Measurements from ENCODE around the gene MGLL.
"Not testable (repeated sequence)": the region's sequence is repeated elsewhere in the genome, so short reads cannot be mapped to it uniquely, and the experiment has no call there.

MGLL gene

DNA sequence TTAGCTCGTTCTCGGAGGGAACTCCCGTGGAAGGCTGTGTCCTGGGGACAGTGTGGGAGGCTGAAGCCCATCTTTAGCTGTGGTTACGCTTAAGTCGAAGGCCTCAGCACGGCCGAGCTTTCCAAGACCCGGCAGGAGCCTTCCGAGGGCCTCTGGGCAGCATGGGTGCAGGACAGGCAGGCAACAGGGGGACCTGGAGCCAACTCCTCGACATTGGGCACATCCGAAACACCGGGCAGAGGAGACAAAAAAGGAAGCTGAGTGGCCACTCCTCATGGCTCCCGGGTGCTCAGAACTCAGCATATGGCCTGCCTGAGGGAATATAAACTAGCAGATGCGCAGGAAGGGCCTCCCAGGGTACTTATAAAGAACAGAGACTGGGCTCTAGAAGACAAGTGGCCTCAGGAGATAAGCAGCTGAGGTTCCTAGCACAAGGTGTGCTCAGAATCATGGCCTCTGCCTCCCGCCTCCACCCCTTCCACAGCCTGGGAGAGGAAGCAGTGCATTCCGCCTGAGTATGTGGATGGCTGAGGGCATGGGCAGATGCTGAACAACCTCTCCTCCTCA lies 115.4 kb downstream of the MGLL start:
- Histone ChIP-seq H3K4me3 (no peak overlapping the region), H3K27ac (peak overlapping the region in 12 of 21 experiments; percentile 2 to 76 (median 35))

DNA sequence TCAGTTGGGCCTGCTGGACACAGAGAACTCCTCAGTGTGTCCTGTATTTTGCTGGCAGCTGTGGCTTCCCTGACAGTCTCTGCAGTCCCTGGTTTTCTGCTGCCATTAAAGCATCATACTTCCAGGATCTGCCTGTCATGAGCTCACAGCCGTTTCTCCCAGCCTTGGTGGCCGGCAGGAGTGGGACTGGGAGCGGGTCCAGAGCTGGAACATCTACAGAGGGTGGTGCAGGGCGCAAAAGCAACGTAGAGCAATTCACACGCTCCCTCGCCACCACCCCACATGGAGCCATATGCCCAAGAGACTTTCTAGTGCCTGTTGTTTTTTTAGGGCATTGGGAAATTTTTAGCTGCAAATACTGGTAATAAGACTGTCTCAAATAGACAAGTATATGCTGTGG lies 116.0 kb downstream of the MGLL start:
- no peak overlapping the region for H3K4me3 ChIP-seq
- H3K27ac ChIP-seq: peak overlapping the region in 3 of 21 experiments; percentile 20 to 67 (median 20)

- H3K4me3 ChIP-seq, H3K27ac ChIP-seq: not testable (repeated sequence)
These were observed 117.5 kb downstream of the MGLL start for GRCh38 chr3:127704840-127705239.

GRCh38 chr3:127702151-127702578 lies 120.2 kb downstream of the MGLL start:
- Histone ChIP-seq H3K4me3 (no peak overlapping the region), H3K27ac (peak overlapping the region in 4 of 21 experiments; percentile 10 to 75 (median 28))

DNA sequence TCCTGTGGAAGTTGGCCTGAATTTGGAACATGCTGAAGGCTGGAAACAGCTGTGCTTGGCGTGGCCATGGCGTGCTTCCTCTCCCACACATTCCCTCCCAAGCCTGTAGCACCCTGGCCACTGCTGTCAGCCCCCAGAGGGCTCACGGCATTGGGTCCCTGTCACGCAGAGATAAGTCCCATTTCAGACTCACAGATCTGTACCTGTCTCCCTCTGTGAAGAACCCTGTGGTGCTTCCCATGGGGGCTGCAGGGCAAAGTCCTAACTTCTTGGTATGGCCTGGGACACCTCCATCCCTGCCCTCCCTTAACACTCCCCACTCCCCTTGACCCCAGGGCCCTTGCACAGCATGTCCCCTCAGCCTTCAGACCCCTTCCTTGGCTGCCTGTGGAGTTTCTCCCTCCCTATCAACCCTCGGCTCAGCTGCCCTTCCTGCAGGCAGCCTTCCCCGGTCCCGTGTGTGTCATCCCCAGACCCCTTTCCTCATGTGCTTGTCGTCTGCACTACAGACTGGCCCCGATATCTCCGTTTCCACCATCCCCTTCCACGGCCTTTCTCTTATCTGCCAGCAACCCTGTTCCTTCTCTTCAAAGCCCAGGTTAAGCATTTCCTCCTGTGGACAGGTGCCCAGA lies 120.9 kb downstream of the MGLL start:
- Histone ChIP-seq H3K27ac (peak overlapping the region in 2 of 21 experiments; percentile 21 to 75), H3K4me3 (no peak overlapping the region)

DNA sequence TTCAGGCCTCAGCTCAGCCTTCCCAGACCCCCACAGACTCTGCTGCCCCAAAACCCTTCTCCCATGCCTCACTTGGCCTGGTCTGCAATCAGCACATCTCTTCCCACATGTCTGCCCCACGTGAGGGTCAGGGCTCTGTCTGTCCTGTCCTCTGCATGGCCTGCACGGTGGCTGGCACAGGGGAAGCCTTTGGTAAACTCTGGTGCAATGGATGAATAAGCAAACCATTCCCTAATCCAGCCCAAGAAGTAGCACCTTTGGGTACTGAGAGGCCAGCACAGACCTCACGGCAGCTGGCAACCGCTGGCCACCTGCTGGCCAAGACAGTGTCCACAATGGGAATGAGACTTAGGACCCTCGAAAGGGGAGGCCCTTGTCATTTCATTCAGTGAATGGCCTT lies 121.9 kb downstream of the MGLL start:
- peak overlapping the region in 2 of 21 experiments; percentile 22 to 70 for H3K27ac ChIP-seq

GRCh38 chr3:127699416-127700300 lies 122.7 kb downstream of the MGLL start:
- no peak overlapping the region for H3K4me3 ChIP-seq
- H3K27ac ChIP-seq: peak overlapping the region in 7 of 21 experiments; percentile 7 to 83 (median 70)

More for the DNA sequence above, 121.9 kb downstream of the MGLL start:
- H3K4me3 ChIP-seq: no peak overlapping the region

DNA sequence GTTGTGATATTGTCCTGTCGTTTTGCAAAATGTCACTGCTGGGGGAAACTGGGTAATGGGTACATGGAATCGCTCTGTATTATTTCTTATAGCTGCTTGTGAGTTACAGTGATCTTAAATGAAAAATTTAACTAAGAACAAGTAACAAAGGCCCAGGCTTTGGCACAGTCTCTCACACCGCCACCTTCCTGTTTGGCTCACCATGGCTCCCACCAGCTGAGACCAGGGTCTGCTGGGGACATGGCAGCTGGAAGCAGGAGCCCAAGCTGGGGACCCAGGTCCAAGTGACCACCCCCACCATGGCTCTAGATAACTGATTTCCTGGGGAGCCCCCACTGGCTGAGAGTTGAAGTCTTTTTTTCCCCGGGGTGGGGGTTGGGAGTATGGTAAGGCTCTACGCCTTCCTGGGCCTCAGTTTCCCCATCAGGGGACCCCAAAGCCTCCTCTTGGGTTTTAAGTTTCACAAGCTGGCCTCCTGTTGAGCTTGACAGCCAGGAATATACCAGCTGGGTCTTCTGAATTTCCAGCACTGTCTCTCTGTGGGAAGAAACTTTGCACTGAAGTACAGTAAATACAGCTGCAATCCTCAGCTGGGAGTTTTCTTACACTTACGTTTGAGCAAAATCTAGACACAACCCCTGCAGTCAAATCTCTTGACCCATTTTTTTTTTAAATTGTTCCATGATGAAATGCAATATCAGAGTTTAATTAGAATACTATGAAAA lies 123.5 kb downstream of the MGLL start:
- Histone ChIP-seq H3K4me3 (no peak overlapping the region), H3K27ac (peak overlapping the region in 16 of 21 experiments; percentile 6 to 87 (median 70))

GRCh38 chr3:127698286-127698685 lies 124.0 kb downstream of the MGLL start:
- no peak overlapping the region for H3K4me3 ChIP-seq
- H3K27ac ChIP-seq: peak overlapping the region in 20 of 21 experiments; percentile 6 to 87 (median 69)

- peak overlapping the region in 19 of 21 experiments; percentile 6 to 87 (median 71) for H3K27ac ChIP-seq
- H3K4me3 ChIP-seq: no peak overlapping the region
These were observed 124.6 kb downstream of the MGLL start for GRCh38 chr3:127697551-127698240.

DNA sequence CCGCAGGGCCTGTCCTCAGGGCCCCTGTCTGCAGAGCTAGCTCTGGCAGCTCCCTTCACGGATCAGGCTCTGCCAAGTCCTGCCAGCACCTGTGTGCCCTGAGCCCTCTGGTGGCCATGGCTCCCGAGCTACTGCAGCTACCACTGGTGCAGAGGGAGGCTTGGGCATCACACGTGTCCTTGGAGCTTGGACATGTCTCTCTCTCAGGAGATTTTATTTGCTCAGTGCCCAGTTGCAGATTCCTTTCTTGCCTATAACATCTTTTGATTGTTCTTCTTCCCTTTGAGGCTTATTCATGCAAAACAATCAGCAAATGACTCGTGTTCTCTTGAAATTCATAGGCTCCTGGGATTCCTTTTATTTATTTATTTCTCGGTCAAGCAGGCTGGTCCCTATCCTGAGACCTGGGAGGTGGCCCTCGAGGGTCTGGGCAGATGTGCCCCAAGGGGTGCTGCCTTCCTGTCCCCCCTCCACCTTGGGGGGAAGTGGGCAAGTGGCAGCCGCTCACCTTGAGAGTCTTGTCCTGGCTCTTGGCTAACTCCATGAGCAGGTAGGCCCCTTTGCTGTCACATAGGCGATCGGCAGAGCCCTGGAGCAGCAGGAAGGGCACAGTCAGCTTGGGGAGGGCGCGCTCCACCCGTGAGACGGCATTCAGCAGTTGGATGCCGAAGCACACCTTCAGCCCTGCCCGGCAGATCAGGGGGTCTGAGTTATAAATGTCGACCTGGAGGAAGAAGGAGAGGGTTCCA lies 127.7 kb downstream of the MGLL start:
- Histone ChIP-seq H3K27ac (no peak overlapping the region), H3K4me3 (no peak overlapping the region)

DNA sequence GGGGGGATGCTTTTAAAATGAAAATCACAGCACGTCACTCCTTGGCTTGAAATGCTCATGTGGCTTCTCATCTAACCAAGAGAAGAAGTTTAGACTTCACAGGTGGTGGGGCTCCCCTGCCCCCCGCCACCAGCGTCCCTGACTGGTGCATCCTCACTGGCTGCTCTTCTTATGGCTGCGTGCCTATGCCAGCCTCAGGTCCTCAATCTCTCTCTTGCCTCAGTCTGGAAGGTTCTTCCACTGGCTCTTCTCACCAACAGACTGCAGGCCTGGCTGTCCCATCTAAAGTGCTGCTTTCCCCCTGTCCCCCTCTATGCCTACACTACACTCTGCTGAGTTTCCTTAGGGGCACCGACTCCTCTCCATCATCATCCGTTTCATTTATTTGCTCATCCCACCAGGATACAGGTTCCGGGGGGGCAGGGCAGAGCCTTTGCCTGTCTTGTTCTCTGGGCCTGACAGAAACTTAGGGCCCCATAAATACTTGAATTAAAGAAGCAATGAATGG lies 128.9 kb downstream of the MGLL start:
- Histone ChIP-seq H3K27ac (no peak overlapping the region), H3K4me3 (no peak overlapping the region)

DNA sequence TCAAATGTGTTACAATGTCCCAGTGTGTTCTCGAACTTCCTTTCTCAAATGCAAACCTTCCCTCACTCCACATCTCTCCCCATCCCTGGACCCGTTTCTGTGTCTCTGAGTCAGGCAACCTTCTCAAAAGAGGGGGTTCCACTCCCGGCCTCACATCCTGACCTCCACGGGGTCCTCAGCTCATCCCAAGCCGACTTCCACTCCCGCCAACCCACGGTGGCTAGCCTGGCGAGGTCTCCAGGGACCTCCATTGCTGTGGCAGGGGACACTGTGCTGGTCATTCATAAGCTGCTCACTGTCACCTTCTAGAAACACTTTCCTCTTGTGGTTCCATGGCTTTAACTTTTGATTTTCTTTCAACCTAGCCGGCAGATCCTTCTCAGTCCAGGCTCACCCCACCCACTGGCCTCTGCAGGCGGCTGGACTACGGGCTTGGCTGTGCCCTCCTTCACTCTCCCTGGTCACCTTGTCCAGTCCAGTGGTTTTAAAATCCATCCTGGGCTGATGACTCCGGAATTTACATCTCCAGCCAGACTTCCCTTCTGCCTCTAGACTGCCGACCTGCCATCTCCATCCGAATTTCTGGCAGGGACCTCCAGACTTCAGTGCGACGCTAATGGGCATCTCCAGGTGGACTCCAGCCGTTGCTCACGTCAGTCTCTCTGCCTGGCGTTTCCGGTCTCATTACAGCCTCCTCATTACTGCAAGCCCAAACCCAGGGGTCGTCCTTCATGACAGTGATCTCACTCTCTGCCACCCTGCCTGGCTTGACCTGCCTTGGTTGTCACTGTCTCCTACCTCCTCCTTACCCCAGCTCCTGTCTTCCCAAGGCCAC lies 129.6 kb downstream of the MGLL start:
- no peak overlapping the region for H3K27ac ChIP-seq
- H3K4me3 ChIP-seq: no peak overlapping the region

DNA sequence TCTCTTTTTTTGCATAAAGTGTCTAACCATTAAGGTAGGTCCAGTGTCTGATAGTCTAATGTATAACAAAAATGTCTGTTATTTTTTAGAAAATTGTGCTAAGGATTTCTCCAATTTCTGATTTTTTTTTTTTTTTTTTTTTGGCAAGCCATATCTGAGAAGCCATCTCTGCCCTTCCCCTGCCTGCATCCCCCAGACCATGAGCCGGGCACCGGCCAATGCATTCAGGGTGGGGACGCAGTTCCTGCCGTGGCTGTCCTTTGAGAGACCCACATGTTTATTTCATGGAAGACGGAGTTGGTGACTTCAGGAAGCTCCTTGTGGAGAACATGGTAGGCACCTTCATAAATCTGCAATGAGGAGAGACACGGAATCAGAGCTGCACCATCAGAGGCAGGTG lies 130.3 kb downstream of the MGLL start:
- no peak overlapping the region for H3K4me3 ChIP-seq
- H3K27ac ChIP-seq: no peak overlapping the region

- Histone ChIP-seq H3K4me3 (no peak overlapping the region), H3K27ac (no peak overlapping the region)
These were observed 130.8 kb downstream of the MGLL start for GRCh38 chr3:127691489-127691888.

DNA sequence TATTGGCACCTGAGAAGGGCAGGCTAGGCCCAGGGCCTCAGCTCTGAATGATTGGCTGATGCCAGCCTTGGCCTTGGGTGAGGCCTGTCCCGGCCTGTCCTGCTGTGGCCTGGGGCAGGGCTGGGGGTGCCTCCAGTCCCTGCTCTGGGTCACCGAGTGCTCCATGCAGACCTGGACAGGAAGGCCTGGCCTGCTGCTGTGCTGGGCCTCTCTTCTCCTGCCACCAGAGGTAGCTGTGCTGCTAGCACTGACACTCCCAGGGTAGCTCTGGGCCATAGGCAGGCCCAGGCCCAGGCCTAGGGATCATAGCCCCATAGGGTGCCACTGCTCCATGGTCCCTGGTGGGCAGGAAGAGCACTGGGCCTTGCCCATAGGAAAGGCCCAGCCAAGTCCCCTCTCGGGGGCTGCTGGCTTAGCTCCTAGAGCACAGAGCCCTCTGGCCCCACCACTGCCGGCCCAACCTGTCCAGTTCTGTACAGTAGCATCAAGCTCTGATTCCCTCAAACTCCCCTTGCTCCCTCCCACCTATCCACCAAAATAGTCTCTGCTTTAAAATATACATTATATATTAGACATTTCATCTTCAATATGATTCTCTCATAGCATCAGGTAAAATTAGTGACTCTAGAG lies 131.4 kb downstream of the MGLL start:
- H3K4me3 ChIP-seq: no peak overlapping the region
- H3K27ac ChIP-seq: peak overlapping the region in 8 of 21 experiments; percentile 20 to 64 (median 46)

DNA sequence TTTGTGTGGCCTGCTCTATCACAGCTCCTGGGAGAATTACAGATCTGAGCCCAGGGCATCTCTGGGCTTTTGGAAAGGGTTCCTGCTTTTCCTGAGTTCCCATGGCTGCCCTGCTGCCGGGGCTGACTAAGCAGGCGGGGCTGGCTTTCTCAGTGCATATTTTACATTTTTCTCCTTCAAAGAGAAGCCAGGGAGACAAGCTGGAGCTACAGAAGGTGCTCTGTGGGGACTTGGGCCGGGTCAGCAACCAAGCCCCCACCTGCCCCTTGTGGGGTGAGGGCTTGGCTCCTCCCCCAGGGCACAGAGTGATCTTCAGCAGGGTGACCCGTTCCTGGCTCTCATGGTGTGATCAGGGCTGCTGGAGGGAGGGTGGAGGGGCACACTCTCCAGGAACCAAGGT lies 132.2 kb downstream of the MGLL start:
- Histone ChIP-seq H3K4me3 (no peak overlapping the region), H3K27ac (peak overlapping the region in 8 of 21 experiments; percentile 20 to 64 (median 46))
